ENCODE measurements around the gene FAM124B. TPM values are rescaled to one million over a fixed set of nuclear protein-coding genes. Genes with fewer than 3 reads are reported as not detected.

The FAM124B gene, protein sequence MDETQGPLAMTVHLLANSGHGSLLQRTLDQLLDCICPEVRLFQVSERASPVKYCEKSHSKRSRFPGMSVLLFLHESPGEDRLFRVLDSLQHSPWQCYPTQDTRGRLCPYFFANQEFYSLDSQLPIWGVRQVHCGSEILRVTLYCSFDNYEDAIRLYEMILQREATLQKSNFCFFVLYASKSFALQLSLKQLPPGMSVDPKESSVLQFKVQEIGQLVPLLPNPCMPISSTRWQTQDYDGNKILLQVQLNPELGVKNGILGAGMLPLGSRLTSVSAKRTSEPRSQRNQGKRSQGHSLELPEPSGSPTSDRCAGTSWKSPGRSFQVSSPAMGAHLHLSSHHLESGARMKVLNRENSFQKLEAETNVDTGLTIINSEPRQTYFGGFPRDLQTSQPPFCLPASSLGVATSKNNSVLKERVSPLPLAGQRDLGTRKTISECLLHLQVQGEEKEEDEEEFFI
- polyA plus RNA-seq (2013, experiment 1 of 2; ENCODE audit: insufficient read length): 0.07 TPM
- polyA plus RNA-seq (2013, experiment 2 of 2; ENCODE audit: insufficient read length): not detected

DNA sequence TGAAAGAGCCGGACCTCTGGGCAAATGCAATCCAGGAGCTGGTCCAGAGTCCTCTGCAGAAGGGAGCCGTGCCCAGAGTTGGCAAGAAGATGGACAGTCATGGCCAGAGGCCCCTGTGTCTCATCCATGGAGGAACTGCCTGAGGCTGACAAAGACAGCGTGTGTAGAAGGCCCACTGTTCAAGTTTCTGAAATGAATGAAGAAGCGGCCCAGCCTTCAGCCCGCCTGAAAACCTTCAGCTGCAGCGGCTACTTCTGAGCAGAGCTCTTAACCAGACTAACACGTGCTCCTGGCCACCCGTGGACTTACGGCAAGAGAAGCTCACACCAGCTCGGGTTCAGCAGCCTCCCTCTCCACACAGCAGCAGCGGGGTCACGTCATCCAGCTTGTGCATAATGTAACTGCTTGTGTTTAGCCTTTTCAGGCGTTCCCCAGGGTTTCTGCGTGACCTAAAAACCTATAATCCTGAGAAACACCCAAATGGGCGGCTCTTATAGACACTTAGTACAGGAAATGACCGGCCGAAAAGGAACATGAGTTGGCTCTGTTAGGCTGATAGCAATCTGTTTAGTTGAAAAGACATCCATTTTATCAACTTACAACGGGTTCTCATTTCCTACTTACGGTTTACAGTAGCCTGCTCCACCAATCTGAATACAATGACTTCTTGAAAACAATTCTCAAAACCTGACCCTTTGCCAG, at the start of gene FAM124B:
Gene FAM124B, minus strand, starts transcription at position 467 of the 702 bp plus-strand sequence. Its CDS starts 339 bp downstream, at position 128.
- peak; percentile 37 for DNase-seq

DNA sequence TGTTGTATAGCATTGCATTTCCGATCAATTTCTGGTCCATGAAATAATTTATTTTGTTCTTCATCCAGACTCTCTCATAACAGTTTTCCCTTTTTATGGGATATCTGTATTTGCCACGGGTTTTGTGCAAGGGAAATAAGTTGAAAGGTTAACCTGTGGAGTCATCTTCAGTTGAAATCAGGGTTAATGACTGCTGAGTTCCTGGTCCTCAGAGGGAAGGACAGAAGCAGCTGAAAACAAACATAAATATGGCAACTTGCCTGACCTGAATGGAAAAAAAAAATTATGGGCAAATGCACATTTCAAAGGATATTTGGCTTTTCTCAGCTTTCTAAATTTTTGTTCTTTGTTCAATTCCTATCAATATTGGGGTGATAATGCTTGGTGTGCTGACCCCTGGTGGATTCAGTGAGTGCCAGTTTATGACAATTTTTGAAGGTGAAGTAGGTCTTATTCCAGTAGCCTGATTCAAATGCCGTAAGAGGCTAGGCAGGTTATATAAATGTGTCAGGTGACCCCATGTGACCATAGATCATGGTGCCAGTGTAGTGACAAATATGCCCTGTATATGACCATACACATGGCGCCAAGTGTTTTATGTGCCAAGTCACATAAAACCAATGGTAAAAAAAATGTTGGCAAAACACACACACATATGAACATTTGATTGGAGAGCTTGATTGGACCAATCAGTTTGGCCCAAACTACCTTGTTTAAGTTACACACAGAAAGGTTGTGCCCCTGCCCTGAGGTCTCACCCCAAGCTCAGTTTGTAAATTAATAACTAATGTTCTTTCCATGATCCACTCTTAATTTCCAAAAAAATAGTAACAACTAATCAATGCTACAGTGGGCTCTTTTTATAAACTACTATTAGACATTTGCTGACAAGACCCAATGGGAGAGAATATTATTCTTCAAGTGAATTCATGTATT, 47.6 kb upstream of the FAM124B start:
- peak; percentile 8 for DNase-seq

DNA sequence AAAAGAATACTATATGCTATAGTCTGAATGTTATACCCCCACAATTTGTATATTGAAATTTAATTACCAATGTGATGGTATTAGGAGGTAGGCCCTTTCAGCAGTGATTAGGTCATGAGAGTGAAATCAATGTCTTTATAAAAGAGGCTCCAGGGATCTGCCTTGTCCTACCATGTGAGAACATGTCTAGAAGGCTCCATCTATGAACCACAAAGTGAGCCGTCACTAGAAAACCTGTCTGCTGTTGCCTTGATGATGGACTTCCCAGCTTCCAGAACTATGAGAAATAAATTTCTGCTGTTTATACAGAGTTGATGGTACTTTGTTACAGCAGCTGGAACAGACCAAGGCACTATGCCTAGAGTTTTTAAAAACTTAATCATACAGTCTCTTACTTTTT, 46.3 kb upstream of the FAM124B start:
- DNase-seq: no peak

DNA sequence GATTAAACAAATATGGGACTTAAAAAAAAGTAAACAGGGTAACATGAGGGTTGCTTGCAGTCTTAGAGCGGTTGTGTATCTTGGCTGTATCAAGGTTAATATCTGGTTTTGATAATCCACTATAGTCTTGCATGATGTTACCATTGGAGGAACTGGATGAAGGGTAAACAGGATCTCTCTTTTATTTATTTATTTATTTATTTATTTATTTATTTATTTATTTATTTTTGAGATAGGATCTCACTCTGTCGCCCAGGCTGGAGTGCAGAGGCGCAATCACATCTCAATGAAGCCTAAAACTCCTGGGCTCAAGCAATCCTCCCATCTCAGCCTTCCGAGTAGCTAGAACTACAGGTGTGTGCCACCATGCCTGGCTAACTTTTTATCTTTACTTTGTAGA, 42.9 kb upstream of the FAM124B start:
- DNase-seq: no peak

DNA sequence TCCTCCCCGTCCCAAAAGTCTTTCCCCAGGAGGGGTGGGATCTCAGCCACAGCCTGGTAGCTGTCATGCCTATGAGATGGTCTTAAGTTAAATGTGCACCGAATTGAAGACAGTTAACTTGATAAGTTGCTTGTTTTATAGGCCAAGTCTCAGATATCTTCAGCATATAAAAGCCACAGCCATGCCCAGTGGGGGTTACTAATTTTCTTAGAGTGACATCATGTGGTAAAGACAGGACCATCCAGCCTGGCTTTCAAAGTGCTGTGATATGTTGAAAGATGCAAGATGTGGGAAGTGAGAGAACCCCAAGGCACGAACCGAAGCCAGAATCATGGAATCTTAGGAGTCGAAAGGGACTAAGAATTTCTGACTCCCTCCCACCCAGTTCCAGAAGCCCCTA, 42.1 kb upstream of the FAM124B start:
- DNase-seq: peak; percentile 38

DNA sequence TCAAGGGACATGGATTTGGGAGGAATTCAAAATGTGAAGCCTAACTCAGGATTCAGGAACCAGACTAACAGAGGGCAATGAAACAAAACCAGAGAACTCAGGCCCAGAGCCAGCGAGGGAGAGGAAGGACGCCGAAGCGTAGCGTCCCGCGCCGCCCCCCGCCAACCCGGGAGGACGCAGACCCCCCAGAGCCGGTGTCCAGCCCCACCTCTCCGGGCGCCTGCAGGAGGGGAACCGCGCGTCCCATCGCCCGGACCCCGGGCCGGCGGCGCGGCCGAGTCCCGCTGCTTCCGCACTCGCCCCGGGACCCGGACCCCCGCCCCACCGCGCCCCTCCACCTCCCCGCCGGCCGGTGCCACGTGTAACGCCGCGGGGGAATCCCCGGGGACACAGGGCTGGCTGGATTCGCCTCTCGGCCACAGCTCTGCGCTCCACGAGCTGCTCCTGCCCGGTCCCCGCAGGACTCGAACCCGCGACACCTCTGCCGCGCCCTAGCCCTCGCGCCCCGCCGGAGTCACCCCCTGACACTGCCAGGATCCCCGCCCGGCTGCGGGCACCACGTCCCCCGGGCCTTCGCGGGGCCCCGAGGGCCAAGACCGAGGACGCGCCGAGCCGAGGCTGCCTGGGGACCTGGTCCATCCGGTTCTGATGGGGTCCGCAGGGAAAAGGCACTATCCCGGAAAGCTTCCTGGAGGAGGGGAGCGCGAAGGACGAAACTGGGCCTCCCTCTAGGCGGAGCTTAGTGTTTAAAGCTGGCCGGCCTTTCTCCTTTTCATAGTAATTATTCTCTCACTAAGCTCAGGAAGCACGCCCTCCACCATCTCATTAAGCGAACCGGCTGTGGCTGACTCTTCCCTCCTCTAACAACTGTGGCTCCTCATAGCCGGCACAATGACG, 40.4 kb upstream of the FAM124B start:
- DNase-seq: peak; percentile 20

DNA sequence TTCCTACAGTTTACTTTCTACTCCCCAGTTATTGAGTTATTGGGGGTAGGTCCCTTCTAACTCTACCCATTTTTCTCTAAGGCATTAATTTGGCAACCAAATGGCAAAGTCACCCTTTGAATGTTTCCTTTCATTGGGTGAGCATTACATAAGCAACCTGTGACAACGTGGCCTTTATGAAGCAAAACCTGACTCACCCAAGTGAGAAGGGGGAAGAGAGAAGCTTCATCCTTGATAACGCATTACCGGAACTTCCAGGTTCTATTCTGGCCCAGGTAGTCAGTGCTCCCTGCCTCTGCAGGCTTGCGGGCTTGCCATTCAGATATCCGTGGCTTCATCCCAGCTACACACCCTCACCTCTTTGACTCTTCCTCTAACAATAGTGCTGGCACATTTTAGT, 39.1 kb upstream of the FAM124B start:
- DNase-seq: no peak

DNA sequence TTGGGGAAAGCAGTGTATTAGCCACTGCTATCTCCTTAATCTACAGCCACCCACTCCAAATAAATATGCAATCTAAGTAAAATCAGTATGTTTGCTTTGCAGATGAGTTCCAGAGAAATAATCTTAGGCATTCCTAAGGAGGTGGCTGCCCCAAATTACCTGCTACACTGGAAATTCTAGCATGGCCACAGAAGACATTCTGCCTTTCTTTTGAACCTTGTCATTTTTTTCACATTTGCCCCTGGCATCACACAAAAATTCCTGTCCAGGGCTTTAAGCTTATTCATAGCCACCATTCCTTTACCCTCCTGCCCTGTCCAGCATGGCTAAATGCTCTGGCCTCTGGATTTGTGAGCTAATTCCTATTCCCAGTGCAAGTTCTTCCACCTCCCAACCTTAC, 36.8 kb upstream of the FAM124B start:
- no peak for DNase-seq

DNA sequence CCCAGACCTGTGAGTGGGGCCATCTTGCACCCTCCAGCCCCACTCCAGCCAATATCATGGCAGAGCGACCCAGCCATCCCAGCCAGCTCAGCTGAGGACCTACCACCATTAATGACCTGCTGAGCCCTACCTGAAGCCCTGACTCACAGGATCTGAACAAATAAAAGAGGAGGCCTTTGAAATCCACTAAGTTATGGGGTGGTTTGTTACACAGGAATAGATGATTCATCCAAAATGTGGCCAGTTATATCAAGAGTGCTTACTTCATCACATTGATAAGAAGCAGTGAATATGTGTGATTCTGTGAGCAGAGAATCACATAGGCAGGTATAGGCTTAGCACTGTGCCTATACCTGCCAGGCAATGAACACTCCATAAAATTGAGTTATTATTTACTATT, 34.7 kb upstream of the FAM124B start:
- no peak for DNase-seq

DNA sequence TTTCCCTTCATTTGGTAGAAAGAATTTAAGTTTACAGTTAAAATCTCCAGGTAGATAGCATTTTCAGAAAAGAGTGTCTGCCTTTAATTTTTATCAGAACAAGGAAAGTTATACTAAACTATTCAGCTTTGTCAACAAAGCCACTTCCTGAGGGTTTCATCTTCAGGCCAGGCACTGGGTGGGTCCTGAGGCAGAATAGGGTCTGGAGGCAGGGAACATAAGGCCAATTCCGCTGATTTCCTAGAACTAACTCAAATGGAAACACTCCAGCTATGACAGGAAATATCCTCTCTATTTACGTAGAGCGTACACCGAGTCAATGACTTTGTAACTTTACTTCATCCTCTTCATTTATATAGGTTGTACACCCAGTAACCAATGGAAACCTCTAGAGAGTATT, 32.7 kb upstream of the FAM124B start:
- no peak for DNase-seq

DNA sequence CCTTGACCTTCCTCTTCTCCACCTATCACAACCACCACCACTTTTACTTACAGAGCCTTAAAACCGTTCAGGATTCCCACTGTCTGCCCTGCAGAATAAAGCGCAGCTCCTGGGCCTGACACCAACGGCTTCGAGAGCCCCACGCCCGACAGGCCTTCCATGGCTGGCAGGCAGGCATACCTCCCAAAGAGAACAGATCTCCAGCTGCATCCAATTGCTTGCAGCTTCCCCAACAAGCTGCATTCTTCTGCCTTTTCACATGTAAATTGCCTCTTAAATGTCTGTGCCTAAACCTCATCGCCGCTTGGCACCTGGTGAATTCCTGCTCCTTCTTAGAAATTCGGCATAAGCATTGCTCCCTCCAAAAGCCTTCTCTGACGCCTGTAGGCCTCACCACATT, 31.5 kb upstream of the FAM124B start:
- DNase-seq: no peak

DNA sequence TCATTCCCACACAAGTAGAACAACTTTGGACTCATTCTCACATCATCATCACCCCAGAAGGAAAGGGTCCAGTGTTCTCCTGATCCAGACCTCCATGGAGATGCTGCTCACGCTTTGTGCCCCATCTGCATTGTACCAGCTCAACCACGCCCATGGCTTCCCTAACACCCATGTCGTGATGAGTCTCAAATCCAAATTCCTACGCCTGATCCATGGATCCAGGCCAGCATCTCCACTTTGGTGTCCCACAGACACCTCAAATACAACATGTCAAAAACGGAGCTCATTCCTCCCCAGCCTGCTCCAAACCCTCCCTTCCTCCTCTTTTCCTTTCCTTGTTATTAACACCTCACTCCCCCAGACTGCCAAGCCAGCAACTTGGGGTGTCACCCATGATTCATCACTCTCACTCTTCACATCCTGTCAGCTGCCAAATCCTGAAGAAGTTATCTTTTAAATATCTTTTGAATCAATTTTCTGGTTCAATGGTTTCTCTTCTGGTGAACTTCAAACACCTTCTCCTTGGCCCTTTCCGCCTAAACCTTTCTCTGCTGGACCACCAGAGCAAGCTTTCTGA, 30.2 kb upstream of the FAM124B start:
- no peak for DNase-seq

DNA sequence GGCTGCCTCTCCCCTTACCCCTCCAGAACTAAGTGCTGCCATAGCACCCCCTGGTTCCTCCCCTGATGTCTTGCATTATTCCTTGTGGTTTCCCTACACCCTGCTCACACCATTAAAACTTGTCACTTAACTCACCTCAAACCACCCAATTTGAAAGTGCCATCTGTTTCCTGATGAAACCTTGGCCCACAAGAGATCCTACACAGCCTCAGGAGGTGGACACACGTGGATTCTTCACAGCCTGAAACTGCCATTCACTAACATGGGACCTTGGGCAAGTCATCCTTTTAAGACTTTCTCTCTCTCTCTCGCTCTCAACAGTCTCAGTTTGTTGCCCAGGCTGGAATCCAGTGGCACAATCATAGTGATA, 27.5 kb upstream of the FAM124B start:
- DNase-seq: no peak

DNA sequence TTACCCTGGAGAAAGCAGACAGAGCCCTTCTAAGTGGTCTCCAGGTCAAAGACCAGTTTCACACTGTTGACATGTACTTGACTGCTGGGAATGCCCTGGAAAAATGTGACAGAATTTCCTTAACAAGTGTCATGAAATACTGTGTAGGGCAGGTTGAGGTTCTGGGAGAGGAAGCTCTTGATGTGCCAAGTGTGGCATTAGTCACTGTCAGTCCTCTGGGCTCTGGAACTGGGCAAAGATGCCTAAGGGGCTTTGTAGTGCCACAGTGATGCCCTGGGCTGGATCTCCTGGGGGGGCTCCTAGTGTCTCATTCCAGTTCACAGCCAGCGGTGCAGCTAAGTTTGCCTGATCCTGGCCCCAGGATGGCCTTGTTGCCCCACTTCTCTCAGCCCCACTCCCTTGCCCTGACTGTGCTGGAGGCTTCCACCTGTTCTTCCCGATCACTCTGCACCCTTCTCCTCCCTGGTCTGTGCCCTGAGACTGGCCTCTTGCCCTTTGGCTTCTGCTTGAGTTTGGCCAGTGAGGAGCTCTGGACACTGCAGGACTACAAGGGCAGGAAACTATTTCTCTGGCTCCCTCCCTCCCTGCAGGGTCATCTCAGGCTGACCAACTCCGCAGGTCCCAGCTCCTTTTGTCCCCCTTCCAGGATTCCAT, 27.0 kb upstream of the FAM124B start:
- DNase-seq: no peak

DNA sequence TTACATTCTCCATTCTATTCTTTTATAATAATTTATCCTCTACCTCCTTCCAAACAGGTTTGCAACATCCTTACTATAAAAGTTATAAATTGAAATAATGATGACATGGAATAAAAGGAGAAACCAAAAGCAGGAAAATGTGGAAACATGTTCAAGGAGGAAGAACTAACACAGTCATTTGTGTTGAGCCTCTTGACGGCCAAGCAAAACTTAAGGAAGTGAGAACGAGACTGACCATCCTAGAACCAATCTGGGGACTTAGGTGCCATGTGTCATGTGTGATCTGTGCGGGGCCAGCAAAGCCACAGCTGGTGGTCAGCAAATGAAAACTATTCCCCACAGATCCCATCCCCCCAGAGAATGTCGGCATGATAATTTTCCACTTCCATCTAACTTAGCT, 25.6 kb upstream of the FAM124B start:
- no peak for DNase-seq

DNA sequence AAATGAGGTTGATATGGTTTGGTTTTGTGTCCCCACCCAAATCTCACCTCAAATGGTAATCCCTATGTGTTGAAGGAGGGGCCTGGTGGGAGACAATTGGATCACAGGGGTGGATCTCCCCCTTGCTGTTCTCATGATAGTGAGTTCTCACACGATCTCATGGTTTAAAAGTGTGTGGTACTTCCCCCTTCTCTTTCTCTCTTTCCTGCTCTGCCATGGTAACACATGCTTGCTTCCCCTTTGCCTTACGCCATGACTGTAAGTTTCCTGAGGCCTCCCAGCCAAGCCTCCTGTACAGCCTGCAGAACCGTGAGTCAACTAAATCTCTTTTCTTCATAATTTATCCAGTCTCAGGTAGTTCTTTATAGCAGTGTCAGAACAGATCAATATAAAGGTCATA, 24.7 kb upstream of the FAM124B start:
- DNase-seq: no peak

DNA sequence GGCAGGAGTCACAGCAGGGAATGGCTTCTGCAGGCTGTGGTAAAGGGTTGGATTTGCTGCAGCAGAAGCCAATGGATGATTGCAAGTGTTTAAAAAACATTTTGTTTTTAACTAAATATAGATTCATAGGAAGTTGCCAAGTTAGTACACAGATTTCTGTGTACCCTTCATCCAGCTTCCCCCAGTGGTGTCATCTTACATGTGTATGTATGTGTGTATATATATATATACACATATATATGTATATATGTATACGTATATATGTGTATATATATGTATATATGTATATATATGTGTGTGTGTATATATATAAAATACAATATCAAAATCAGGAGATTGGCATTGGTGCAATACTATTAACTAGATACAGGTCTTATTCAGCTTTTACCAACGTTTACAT, 19.2 kb upstream of the FAM124B start:
- DNase-seq: no peak

DNA sequence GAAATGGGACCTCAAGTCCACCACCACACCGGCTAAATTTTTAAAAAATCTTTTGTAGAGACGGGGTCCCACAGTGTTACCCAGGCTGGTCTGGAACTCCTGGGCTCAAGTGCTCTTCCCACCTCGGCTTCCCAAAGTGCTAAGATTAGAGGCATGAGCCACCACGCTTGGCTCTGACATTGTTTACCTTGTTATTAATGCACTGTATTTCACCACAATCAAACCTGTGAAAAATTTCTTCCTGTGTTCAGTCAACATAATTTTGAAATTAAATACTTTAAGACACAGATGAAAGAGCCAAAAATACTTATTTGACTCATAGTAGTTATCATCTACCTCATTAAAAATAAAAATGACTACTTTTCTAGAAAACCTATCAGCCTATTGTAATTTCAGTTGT, 16.0 kb upstream of the FAM124B start:
- no peak for DNase-seq

DNA sequence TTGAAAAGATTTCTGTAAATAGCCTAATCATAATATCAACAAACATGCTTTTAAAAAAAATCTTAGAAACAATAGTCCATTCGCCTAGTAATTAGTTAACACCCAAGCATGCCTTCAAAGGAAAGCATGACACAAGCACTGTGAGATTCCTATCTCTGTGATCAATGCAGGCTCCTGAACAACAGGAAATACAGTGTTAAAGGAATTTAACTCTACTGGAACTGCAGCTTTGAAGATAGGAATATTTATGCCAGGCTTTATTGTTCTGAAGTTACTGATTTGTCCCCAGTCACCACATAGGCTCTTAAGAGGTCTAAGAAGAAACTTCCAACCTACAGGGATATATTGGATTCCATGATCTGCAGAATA, 15.4 kb upstream of the FAM124B start:
- DNase-seq: no peak

DNA sequence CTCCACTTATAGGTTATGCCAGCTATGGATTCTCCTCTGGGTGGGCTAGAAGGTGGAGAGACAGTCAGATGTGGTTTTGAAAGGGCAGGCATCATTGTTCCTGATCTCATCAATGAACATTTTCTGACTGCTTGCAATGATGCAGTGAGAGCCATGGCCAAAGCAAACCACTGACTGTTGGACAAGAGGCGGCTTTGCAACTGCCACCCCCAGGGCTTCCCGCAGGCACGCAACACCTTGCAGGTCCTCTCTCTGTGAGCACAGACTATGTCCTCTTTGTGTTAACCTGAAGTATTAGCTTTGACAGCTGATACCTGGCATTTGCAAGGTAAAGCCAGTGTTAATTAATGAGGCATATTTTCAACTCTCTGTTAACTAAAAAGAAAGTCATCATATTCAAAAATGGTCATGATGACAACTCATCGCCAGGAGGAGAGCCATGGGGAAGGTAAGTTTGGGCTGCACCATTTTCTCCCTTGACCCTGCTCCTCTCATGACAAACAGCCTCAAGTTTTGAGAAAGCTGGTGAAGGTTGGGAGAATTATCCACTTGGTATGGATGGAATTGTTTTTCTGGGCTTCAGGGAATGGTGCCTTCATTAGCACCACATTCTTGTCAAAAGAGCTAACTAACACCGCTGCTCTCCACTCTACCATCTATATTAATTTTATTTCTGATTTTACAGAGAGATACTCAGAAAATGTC, 14.9 kb upstream of the FAM124B start:
- no peak for DNase-seq
